Bronchus fibroblast of lung (primary cell): Measurements from ENCODE around the gene FOXJ1. TPM values are rescaled to one million over a fixed set of nuclear protein-coding genes. Genes with fewer than 3 reads are reported as not detected.

Experiments
- total RNA-seq: library from RNA; depleted of rRNA; stranded (reverse); fragments of >200 nt; gene quantifications from 2 replicates; pipeline ENCODE4 v1.2.3, GENCODE V29; 2015

The FOXJ1 gene
- total RNA-seq: under 0.01 and 0.17 TPM in 2 replicates

GRCh38 chr17:76141212-76142038 lies at the start of gene FOXJ1:
Gene FOXJ1, minus strand, starts transcription at chr17:76141245. Its CDS starts 850 bp downstream, at chr17:76140395.

GRCh38 chr17:76103274-76104139 lies 37.5 kb downstream of the FOXJ1 start, which contains the start of gene EXOC7:
Gene EXOC7, minus strand, starts transcription at chr17:76103787. Its CDS starts 95 bp downstream, at chr17:76103692.

Other genes with a start within 250 kb of the FOXJ1 start
- gene TRIM65, start 244.3 kb downstream of the FOXJ1 start, total RNA-seq: 20.2 and 23.4 TPM in 2 replicates
- gene MRPL38, start 236.4 kb downstream of the FOXJ1 start, total RNA-seq: 23.5 and 26.0 TPM in 2 replicates
- 10.8 and 13.7 TPM in 2 replicates for gene FBF1, start 200.2 kb downstream of the FOXJ1 start, total RNA-seq
- gene ACOX1, start 162.1 kb downstream of the FOXJ1 start, total RNA-seq: 24.7 and 26.8 TPM in 2 replicates
- 15.9 and 16.0 TPM in 2 replicates for gene TEN1, start 162.0 kb downstream of the FOXJ1 start, total RNA-seq
- 2.2 and 3.5 TPM in 2 replicates for gene CDK3, start 140.4 kb downstream of the FOXJ1 start, total RNA-seq
- not detected in 2 replicates for gene EVPL, start 113.9 kb downstream of the FOXJ1 start, total RNA-seq
- 24.4 and 24.7 TPM in 2 replicates for gene SRP68, start 68.7 kb downstream of the FOXJ1 start, total RNA-seq
- gene GALR2, start 66.5 kb downstream of the FOXJ1 start, total RNA-seq: 0.17 TPM in 1 of 2 replicates, not detected in the other
- gene ZACN, start 62.1 kb downstream of the FOXJ1 start, total RNA-seq: not detected in 2 replicates
- 42.8 and 44.0 TPM in 2 replicates for gene EXOC7, start 37.5 kb downstream of the FOXJ1 start, total RNA-seq
- 1.0 and 2.5 TPM in 2 replicates for gene RNF157, start 99.2 kb upstream of the FOXJ1 start, total RNA-seq
- gene UBALD2, start 124.1 kb upstream of the FOXJ1 start, total RNA-seq: 18.3 and 25.6 TPM in 2 replicates
- gene QRICH2, start 167.0 kb upstream of the FOXJ1 start, total RNA-seq: 0.59 and 0.84 TPM in 2 replicates
- gene PRPSAP1, start 212.7 kb upstream of the FOXJ1 start, total RNA-seq: 16.1 and 18.6 TPM in 2 replicates
- gene SPHK1, start 243.4 kb upstream of the FOXJ1 start, total RNA-seq: 13.1 and 14.6 TPM in 2 replicates